ENCODE measurements around the gene COL4A2. TPM values are rescaled to one million over a fixed set of nuclear protein-coding genes. Genes with fewer than 3 reads are reported as not detected.

Gene COL4A2
- total and polyA plus RNA-seq, 2 donors (not counting 1 experiment from before 2014, with no cell fraction given) = 0.17 TPM; not detected in 1

DNA sequence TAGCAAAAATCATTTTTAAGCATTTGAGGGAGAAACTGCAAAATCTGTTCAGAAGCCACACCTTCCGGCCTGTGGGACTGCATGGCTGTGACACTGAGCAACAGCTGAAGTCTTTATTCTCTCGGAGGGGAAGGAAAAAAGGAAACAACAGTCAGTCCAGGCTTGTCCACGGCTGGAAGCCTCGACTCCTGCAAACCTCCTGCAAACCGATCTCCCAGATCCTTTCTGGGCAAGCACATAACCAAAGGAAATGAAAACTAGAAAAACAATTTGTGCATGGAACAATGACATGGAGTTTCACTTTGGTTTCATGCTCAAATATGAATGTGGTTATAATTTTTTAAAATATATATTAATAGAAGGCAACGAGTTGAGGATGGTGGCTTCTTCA lies 1.1 kb upstream of the COL4A2 start:
- Histone ChIP-seq H3K79me2 (ENCODE audit: control insufficient read depth, insufficient read depth, low read length) (no peaks in the 10 kb centered on the region), H3K4me1 (ENCODE audit: control insufficient read depth in 2 of 2, insufficient read depth in 2 of 2, low read length in 2 of 2) (no peaks in the 10 kb centered on the region), H3K27me3 (replicated peaks in 1 of 4; ENCODE audit: control extremely low read depth in 1 of 4, control insufficient read depth in 3 of 4, insufficient read depth in 4 of 4, low read length in 3 of 4) (peaks cover 0 to 43% (median 14%) of the 10 kb centered on the region in 4 experiments), H3K27ac (ENCODE audit: low read length in 2 of 2) (no peak overlapping the region), H3K4me2 (replicated peaks; ENCODE audit: low read depth, low read length, poor library complexity, severe bottlenecking) (no peak overlapping the region), H3K4me3 (ENCODE audit: control extremely low read depth in 1 of 5, extremely low read depth in 1 of 5, insufficient read depth in 1 of 5, low read depth in 2 of 5, low read length in 4 of 5) (no peak overlapping the region), H3K9me3 (ENCODE audit: control extremely low read depth in 1 of 3, control insufficient read depth in 2 of 3, insufficient read depth in 1 of 3, low read length in 2 of 3) (no peaks in the 10 kb centered on the region), H3K36me3 (replicated peaks in 1 of 2; ENCODE audit: control extremely low read depth in 1 of 2, control insufficient read depth in 1 of 2, extremely low read depth in 1 of 2, insufficient read depth in 2 of 2, low read length in 1 of 2) (no peaks in the 10 kb centered on the region), H2AFZ (ENCODE audit: insufficient read depth, low read depth, low read length, poor library complexity, severe bottlenecking) (no peak overlapping the region), H4K20me1 (ENCODE audit: control insufficient read depth, insufficient read depth, low read length, poor library complexity, severe bottlenecking) (no peaks in the 10 kb centered on the region), H3K9ac (ENCODE audit: low read length) (no peak overlapping the region)
- ATAC-seq (ENCODE audit: low read depth) = no peak
- WGBS (ENCODE audit: insufficient coverage) = 0% methylated on average over 3 of the region's 6 CpGs
- POLR2A ChIA-PET = no interaction called here
- CTCF ChIA-PET = no interaction called here
- Mint-ChIP-seq H3K27me3 (peaks cover 74% of the 10 kb centered on the region), H3K4me3 (no peak overlapping the region), H3K4me1 (no peaks in the 10 kb centered on the region), H3K9me3 (ENCODE audit: insufficient read depth) (no peaks in the 10 kb centered on the region), H3K27ac (no peak overlapping the region)
- DNase-seq = no peak
- TF ChIP-seq EZH2 (IDR thresholded peaks at IDR 0.05; ENCODE audit: borderline replicate concordance, insufficient read depth, low read depth, low read length, poor library complexity, severe bottlenecking) = no peak
- TF ChIP-seq, protein P1, sequence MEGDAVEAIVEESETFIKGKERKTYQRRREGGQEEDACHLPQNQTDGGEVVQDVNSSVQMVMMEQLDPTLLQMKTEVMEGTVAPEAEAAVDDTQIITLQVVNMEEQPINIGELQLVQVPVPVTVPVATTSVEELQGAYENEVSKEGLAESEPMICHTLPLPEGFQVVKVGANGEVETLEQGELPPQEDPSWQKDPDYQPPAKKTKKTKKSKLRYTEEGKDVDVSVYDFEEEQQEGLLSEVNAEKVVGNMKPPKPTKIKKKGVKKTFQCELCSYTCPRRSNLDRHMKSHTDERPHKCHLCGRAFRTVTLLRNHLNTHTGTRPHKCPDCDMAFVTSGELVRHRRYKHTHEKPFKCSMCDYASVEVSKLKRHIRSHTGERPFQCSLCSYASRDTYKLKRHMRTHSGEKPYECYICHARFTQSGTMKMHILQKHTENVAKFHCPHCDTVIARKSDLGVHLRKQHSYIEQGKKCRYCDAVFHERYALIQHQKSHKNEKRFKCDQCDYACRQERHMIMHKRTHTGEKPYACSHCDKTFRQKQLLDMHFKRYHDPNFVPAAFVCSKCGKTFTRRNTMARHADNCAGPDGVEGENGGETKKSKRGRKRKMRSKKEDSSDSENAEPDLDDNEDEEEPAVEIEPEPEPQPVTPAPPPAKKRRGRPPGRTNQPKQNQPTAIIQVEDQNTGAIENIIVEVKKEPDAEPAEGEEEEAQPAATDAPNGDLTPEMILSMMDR (IDR thresholded peaks at IDR 0.05) = no peak
- intact Hi-C loops (cut with micrococcal nuclease) = no loop called here

DNA sequence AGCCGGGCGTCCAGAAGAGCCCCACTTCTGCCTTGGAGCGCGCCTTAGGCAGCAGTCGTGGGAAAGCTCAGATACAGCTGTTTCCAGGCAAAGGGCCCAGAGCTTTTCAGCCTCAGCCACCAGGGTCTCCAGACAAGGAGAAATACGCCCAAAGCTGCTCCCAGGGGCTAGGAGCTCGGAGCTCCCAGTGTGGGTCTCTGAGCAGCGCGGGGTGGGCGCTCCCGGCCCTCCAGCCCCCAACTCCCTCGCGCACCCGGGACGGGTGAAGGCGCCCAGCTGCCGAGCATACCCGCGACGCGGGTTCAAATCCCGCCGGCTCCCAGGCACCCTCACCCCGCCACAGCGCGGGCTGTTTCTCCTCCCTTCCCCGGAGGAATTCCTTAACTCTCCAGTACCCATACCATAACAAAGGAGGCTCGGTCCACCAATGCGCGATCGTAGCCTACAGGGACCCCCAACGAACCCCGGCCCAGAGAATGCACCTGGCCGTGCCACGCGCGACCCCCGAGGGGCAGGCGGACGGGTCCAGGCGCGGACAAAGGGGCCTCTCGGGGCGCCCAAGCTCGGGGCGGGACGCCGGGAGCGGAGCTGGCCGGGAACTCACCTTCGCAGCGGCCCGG lies 634 bp upstream of the COL4A2 start:
- Histone ChIP-seq H4K20me1 (ENCODE audit: control insufficient read depth, insufficient read depth, low read length, poor library complexity, severe bottlenecking) (no peaks in the 10 kb centered on the region), H3K4me1 (ENCODE audit: control insufficient read depth in 2 of 2, insufficient read depth in 2 of 2, low read length in 2 of 2) (no peaks in the 10 kb centered on the region), H2AFZ (ENCODE audit: insufficient read depth, low read depth, low read length, poor library complexity, severe bottlenecking) (no peak overlapping the region), H3K9ac (ENCODE audit: low read length) (no peak overlapping the region), H3K27me3 (replicated peaks in 1 of 4; ENCODE audit: control extremely low read depth in 1 of 4, control insufficient read depth in 3 of 4, insufficient read depth in 4 of 4, low read length in 3 of 4) (peaks cover 0 to 48% (median 14%) of the 10 kb centered on the region in 4 experiments), H3K4me3 (ENCODE audit: control extremely low read depth in 1 of 5, extremely low read depth in 1 of 5, insufficient read depth in 1 of 5, low read depth in 2 of 5, low read length in 4 of 5) (no peak overlapping the region), H3K4me2 (replicated peaks; ENCODE audit: low read depth, low read length, poor library complexity, severe bottlenecking) (no peak overlapping the region), H3K9me3 (ENCODE audit: control extremely low read depth in 1 of 3, control insufficient read depth in 2 of 3, insufficient read depth in 1 of 3, low read length in 2 of 3) (peaks cover 0 to 3% (median 0%) of the 10 kb centered on the region in 3 donors), H3K79me2 (ENCODE audit: control insufficient read depth, insufficient read depth, low read length) (no peaks in the 10 kb centered on the region), H3K27ac (ENCODE audit: low read length in 2 of 2) (no peak overlapping the region), H3K36me3 (replicated peaks in 1 of 2; ENCODE audit: control extremely low read depth in 1 of 2, control insufficient read depth in 1 of 2, extremely low read depth in 1 of 2, insufficient read depth in 2 of 2, low read length in 1 of 2) (no peaks in the 10 kb centered on the region)
- H3K9me3 Mint-ChIP-seq (ENCODE audit: insufficient read depth) = no peaks in the 10 kb centered on the region
- ChIA-PET CTCF (no interaction called here), POLR2A (no interaction called here)
- peaks cover 74% of the 10 kb centered on the region for H3K27me3 Mint-ChIP-seq
- H3K4me1 Mint-ChIP-seq = no peaks in the 10 kb centered on the region
- 5% methylated on average over 53 of the region's 53 CpGs for WGBS (ENCODE audit: insufficient coverage)
- intact Hi-C loops (cut with micrococcal nuclease) = no loop called here
- TF ChIP-seq EZH2 (IDR thresholded peaks at IDR 0.05; ENCODE audit: borderline replicate concordance, insufficient read depth, low read depth, low read length, poor library complexity, severe bottlenecking) = no peak
- TF ChIP-seq, protein P1 (IDR thresholded peaks at IDR 0.05) = no peak
- H3K4me3 Mint-ChIP-seq = no peak overlapping the region
- DNase-seq (no peak), ATAC-seq (ENCODE audit: low read depth) (no peak)
- no peak overlapping the region for H3K27ac Mint-ChIP-seq

All from B cell (primary cell).